ENCODE data around the gene TYW3. TPM values are rescaled to one million over a fixed set of nuclear protein-coding genes. Genes with fewer than 3 reads are reported as not detected.

Gene TYW3, protein sequence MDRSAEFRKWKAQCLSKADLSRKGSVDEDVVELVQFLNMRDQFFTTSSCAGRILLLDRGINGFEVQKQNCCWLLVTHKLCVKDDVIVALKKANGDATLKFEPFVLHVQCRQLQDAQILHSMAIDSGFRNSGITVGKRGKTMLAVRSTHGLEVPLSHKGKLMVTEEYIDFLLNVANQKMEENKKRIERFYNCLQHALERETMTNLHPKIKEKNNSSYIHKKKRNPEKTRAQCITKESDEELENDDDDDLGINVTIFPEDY
- 10 to 100 TPM; 13.3 to 16.4 TPM for total RNA-seq

DNA sequence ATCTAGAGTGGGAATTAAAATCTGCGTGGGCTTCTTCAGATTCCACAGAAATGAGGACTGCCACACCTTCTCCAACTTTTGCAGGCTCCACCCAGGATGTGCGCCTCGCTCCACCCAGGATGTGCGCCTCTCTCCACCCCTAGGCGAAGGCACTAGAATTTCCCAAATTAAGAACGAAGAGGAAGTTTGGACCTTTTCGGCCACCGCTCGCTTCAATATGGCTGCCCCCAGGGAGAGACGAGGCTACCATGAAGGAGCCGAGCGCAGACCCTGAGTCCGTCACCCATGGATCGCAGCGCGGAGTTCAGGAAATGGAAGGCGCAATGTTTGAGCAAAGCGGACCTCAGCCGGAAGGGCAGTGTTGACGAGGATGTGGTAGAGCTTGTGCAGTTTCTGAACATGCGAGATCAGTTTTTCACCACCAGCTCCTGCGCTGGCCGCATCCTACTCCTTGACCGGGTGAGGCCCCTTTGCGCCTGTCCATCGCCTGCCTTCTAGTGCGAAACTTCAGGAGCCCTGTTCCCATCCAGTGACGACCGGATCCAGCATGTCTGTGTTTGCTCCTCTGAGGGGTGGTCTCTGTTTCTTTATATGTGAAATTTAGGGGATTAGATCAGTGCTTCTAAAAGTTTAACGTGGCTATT is at the start of gene TYW3, which contains the start of gene CRYZ:
Gene TYW3 (plus strand): TSS at position 193 of the 644 bp plus-strand sequence. CDS start 93 bp downstream, at position 286.
Gene CRYZ (minus strand): TSS at position 91 of the 644 bp plus-strand sequence. CDS start 8,229 bp downstream, outside the sequence.
- DNase-seq (ENCODE audit: low spot score) (peak; percentile 75), ATAC-seq (ENCODE audit: insufficient number of reproducible peaks, low FRiP score, low read depth) (peak; percentile 98)
- H3K27me3 ChIP-seq (replicated peaks; ENCODE audit: insufficient read depth) = no peaks in the 10 kb centered on the region
- H3K9me3 ChIP-seq = no peaks in the 10 kb centered on the region
- H3K36me3 ChIP-seq = peaks cover 8% of the 10 kb centered on the region
- H3K4me3 ChIP-seq = peak within 1 kb of the TSS; percentile 83
- peak within 1 kb of the TSS; percentile 63 to 74 for H3K27ac ChIP-seq
- peaks cover 32 to 36% of the 10 kb centered on the region in 2 donors for H3K4me1 ChIP-seq (ENCODE audit: control insufficient read depth in 1 of 2, low read depth in 2 of 2)
- TF ChIP-seq, protein P1, sequence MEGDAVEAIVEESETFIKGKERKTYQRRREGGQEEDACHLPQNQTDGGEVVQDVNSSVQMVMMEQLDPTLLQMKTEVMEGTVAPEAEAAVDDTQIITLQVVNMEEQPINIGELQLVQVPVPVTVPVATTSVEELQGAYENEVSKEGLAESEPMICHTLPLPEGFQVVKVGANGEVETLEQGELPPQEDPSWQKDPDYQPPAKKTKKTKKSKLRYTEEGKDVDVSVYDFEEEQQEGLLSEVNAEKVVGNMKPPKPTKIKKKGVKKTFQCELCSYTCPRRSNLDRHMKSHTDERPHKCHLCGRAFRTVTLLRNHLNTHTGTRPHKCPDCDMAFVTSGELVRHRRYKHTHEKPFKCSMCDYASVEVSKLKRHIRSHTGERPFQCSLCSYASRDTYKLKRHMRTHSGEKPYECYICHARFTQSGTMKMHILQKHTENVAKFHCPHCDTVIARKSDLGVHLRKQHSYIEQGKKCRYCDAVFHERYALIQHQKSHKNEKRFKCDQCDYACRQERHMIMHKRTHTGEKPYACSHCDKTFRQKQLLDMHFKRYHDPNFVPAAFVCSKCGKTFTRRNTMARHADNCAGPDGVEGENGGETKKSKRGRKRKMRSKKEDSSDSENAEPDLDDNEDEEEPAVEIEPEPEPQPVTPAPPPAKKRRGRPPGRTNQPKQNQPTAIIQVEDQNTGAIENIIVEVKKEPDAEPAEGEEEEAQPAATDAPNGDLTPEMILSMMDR (IDR thresholded peaks at IDR 0.05) = peak; percentile 13

DNA sequence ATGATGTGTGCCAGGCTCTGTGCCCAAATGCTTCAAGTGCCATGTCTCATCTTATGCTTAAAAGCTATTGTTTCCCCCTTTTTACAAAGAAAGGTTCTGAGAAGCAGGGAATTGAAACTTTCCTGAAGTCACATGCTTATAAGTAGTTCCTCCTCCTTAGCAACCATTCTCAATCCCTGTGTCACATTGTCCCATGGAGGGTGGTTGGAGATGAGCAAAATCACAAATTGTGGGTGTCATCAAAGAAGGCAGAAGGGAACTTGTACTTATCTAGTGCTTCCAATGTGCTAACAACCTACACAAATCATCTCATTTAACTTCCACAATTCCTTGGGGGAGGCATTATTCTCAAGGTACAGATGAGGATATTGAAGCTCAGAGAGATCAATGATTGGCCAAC is 49.3 kb upstream of the TYW3 start:
- DNase-seq (ENCODE audit: low spot score) = no peak
- no peaks in the 10 kb centered on the region for H3K27me3 ChIP-seq (replicated peaks; ENCODE audit: insufficient read depth)
- H3K36me3 ChIP-seq = no peaks in the 10 kb centered on the region
- no peak overlapping the region for H3K4me3 ChIP-seq
- no peaks in the 10 kb centered on the region for H3K9me3 ChIP-seq
- TF ChIP-seq, protein P1 (IDR thresholded peaks at IDR 0.05) = no peak
- ATAC-seq (ENCODE audit: insufficient number of reproducible peaks, low FRiP score, low read depth) = no peak
- no peak overlapping the region for H3K27ac ChIP-seq
- no peaks in the 10 kb centered on the region for H3K4me1 ChIP-seq (ENCODE audit: control insufficient read depth in 1 of 2, low read depth in 2 of 2)

DNA sequence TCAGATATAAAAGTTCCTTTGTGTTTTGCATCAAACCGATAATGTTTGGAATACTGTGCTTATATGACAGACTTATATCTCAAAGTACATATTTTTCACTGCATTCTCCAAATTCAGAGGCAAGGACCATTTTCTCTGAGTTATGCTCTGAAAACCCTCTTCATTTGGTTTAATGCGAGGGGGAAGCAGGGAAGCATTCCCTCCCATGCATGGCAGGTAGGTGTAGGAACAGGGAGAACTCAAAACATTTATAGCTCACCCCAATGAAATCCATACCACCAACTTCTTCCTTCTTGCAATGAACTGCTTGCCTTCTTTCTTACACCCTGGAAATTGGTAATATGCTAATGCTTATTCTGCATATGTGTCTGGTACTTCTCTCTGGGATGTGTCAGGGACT is 48.7 kb upstream of the TYW3 start:
- no peaks in the 10 kb centered on the region for H3K27me3 ChIP-seq (replicated peaks; ENCODE audit: insufficient read depth)
- H3K9me3 ChIP-seq = no peaks in the 10 kb centered on the region
- no peak overlapping the region for H3K27ac ChIP-seq
- DNase-seq (ENCODE audit: low spot score) (no peak), ATAC-seq (ENCODE audit: insufficient number of reproducible peaks, low FRiP score, low read depth) (no peak)
- H3K4me1 ChIP-seq (ENCODE audit: control insufficient read depth in 1 of 2, low read depth in 2 of 2) = no peaks in the 10 kb centered on the region
- H3K4me3 ChIP-seq = no peak overlapping the region
- TF ChIP-seq, protein P1 (IDR thresholded peaks at IDR 0.05) = no peak
- H3K36me3 ChIP-seq = no peaks in the 10 kb centered on the region

DNA sequence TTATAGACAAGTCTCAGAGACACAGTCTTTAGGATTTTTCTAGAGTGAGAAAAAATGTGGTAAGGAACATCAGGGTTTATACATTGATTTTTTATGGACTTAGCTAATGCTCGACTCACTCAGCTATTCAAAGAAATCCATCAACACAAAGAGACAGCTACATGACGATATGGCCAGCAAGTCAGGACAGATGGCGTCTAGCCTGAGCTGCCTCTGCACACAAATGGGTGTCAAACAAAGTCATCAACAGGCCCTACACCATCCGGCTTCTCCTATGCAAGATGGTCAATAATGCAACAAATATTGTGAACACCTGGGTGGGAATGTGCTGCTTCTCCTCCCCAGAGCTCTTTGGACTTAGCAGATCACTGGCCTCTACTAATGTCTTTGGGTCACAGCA is 46.0 kb upstream of the TYW3 start:
- no peak for DNase-seq (ENCODE audit: low spot score)
- Histone ChIP-seq H3K36me3 (no peaks in the 10 kb centered on the region), H3K27ac (no peak overlapping the region), H3K9me3 (no peaks in the 10 kb centered on the region), H3K4me1 (ENCODE audit: control insufficient read depth in 1 of 2, low read depth in 2 of 2) (no peaks in the 10 kb centered on the region), H3K27me3 (replicated peaks; ENCODE audit: insufficient read depth) (no peaks in the 10 kb centered on the region), H3K4me3 (no peak overlapping the region)
- TF ChIP-seq, protein P1 (IDR thresholded peaks at IDR 0.05) = no peak
- no peak for ATAC-seq (ENCODE audit: insufficient number of reproducible peaks, low FRiP score, low read depth)

DNA sequence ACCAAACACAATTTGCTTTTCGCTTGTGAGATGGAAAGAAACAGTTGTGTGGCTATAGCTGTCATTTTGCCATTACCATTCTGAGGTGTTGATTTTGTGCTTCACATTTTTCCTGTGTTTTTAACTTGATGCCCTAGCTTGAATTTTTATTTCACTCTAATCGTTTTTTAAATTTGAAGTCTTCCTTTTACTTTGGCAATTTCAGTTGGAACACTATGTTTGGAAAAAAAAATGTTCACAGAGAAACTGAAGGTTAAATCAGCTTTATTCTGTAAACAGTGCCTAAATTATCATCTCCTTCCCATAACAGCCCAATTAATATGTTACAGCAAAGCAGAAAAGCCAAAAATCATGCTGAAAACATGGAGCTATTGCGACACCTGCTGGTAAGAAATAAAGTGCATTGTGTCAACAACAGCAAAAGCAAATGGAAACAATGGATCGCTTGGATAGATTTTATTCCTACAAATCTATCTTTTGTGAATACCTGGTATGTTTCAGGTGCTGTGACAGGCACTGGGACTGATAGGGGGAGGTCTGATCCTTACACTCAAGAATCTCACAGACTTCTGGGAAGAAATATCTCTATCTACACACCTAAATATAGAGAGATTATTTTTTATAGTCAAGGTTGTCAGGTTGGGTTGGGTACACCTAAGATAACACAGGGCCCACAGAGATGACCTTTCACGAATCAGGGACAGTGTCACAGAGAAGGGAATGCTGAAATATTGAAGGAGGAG is 43.2 kb upstream of the TYW3 start:
- H3K36me3 ChIP-seq = no peaks in the 10 kb centered on the region
- DNase-seq (ENCODE audit: low spot score) = no peak
- no peaks in the 10 kb centered on the region for H3K27me3 ChIP-seq (replicated peaks; ENCODE audit: insufficient read depth)
- no peak overlapping the region for H3K27ac ChIP-seq
- H3K4me1 ChIP-seq (ENCODE audit: control insufficient read depth in 1 of 2, low read depth in 2 of 2) = no peaks in the 10 kb centered on the region
- no peak for ATAC-seq (ENCODE audit: insufficient number of reproducible peaks, low FRiP score, low read depth)
- H3K4me3 ChIP-seq = no peak overlapping the region
- no peaks in the 10 kb centered on the region for H3K9me3 ChIP-seq
- TF ChIP-seq, protein P1 (IDR thresholded peaks at IDR 0.05) = peak; percentile 73
